Stimulated activated CD4-positive, alpha-beta T cell treated with anti-CD3 and anti-CD28 coated beads, TNF-alpha, amount 100 ng/mL, for 1 hour (primary cell): ENCODE data around the gene VEGFB.
"Not testable (repeated sequence)": the region's sequence is repeated elsewhere in the genome, so short reads cannot be mapped to it uniquely, and the experiment has no call there.

Experiments
- DNase-seq, 3 donors: peaks; one replicate each; pipeline ENCODE4 v3.0.0-alpha.2; 2020; ENCODE audit warnings: low read depth in 3 of 3, low spot score in 1 of 3

VEGFB gene

DNA sequence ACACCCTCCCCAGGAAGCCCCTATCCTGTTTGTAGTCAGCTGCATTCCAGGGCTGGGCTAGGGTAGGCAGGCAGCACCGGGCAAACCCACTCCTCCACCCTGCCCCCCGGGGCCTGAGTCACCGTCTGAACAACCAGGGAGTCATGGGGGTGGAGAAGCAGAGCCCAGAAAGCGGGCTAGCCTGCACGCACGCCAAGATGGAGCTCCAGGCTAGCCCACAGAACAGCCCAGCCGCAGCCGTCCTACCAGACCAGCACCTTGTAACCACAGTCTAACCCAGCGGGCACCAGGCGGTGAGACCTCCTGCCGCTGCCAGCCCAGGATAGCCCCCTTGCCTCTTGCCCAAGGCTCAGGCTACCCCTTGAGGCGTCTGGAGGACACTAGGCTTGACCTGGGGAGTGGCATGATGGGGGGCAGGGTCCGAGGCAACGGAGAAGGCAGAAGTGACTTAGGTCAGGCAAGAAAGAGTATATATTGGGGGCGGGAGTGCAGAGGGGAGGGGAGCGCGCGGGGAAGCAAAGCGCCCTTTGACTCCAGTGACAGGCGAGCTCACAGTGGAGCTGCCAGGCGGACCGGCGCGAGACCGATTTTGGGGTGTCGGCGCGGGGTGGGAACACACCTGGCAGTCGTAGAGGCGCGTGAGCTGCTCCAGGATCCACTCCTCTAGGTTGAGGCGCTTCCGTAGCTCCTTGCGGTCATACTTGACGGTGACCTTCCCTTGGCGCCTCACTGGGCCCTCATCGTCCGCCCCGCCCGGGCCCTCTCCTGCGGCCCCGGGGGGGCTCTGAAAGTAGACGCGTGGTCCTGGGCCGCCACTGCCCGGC lies 11.6 kb downstream of the VEGFB start:
- DNase-seq = peak; percentile 50 to 72 (median 63)

GRCh38 chr11:64246621-64246870 lies 12.2 kb downstream of the VEGFB start:
- DNase-seq = not testable (repeated sequence)

DNA sequence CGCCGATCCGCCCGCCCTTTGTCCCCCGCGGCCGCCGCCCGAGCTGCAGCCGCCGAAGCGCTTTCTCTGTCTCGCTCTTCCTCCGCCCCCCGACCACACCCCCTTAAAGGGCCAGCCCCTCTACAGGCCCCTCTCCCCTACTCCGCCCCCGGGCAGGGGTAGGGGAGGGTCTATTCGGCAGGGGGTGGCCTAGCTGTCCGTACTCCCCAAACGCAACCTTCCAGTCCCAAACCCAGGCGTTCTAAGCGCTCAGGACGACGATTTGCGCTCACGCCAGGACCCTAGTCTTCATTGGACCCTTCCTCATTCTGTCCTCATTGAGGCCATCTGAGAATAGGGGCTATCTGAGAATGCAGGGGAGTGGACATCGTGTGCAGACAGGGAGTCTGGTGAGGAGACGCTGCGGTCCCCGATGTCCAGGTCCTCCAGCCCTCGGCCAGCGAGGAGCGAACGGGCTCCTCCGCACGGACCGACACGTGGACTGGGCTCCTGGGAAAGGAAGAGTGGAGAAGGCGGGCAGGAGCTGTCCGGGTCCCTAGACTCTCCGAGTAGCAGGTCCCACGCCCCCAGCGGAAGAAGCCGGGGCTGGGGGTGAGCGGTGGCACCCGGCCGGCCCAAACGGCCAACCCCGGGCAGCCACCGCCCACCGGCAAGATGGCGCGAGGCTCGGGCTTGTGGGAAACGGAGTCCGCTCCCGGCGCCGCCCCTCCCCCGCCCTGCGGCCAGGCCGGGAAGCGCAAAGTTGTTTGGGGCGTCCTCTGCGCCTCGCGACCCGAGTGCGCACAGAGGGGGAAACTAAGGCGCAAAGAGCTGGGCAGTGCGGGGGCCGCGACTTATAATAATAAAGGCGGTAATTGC lies 12.7 kb downstream of the VEGFB start, which contains the start of gene PPP1R14B:
Gene PPP1R14B (minus strand): TSS at position 73 of the 858 bp plus-strand sequence. CDS start 270 bp downstream, outside the sequence.
- peak in 2 of 3 donors; percentile 57 to 82 for DNase-seq

GRCh38 chr11:64247729-64248531 lies 13.5 kb downstream of the VEGFB start:
- no peak for DNase-seq

GRCh38 chr11:64248578-64248977 lies 14.2 kb downstream of the VEGFB start:
- DNase-seq = no peak

DNA sequence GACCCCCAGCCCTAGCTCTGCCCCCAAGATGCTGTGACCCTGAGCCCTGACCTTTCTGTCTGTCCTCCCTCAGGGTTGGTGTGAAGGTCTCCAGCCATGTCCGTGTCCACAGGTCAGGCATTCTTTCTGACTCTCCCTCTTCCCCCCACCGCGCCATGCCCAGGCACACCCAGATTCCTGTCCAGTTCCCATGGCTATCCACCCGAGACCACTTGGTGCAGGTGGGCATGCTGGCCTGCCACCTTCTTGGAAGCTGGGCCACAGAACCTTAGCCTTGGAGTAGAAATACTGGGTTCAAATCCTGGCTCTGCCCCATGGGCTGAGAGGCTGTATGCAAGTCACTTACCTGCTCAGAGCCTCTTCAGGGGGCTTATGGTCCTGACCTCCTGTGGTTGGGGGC lies 14.7 kb downstream of the VEGFB start:
- no peak for DNase-seq

- no peak for DNase-seq
These were observed 15.4 kb downstream of the VEGFB start for GRCh38 chr11:64249563-64250414.

GRCh38 chr11:64250415-64251015 lies 16.1 kb downstream of the VEGFB start:
- no peak for DNase-seq

DNA sequence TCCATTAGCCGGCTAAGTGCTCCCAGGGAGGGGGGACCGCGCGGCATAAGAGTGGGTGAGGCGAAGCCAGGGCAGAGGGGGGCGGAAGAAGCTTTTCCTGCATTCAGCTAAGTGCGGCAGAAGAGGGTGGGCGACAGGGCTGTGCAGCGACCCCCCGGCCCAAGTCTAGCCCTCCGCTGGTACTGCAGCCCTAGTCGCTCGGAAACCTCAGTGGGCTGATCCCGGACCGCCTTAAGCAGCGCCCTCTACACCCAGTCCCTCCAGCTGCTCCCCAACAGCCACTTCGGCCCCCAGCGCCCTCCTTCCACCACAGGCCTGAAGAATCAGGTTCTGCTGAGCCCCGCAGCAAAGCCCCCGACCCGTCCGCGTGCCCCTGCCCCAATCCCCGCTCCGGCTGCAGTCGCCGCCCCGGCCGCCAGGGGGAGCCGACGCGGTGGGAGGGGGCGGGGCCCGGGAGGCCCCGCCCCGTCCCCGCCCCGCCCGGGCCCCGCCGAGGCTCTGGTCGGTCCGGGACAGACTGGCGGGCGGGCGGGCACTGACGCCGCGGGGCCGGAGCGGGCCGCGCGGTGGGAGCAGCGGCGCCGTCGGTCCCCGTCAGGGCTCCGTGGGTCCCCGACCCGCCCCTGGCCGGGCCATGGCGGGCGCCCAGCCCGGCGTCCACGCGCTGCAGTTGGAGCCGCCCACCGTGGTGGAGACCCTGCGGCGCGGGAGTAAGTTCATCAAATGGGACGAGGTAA lies 16.8 kb downstream of the VEGFB start, which contains the start of gene PLCB3:
Gene PLCB3 (plus strand): TSS at position 515 of the 737 bp plus-strand sequence. CDS start 120 bp downstream, at position 635.
- peak in 2 of 3 donors; percentile 57 to 60 for DNase-seq

DNA sequence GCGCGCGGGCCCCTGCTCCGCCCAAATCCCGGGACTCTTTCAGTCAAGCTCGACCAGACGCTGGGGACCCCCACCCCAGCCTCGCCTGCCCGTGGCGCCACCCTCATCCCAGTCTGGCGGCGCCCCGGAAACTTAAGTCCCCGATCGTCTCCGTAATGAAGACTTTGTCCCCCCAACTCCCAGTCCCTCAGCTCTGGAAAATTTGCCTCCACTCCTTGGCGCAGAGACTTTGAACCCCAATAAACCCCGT lies 17.3 kb downstream of the VEGFB start:
- DNase-seq = no peak

- DNase-seq = no peak
These were observed 17.9 kb downstream of the VEGFB start for GRCh38 chr11:64252003-64252872.

GRCh38 chr11:64253043-64253442 lies 18.7 kb downstream of the VEGFB start:
- no peak for DNase-seq

GRCh38 chr11:64253481-64253880 lies 19.1 kb downstream of the VEGFB start:
- DNase-seq = no peak

DNA sequence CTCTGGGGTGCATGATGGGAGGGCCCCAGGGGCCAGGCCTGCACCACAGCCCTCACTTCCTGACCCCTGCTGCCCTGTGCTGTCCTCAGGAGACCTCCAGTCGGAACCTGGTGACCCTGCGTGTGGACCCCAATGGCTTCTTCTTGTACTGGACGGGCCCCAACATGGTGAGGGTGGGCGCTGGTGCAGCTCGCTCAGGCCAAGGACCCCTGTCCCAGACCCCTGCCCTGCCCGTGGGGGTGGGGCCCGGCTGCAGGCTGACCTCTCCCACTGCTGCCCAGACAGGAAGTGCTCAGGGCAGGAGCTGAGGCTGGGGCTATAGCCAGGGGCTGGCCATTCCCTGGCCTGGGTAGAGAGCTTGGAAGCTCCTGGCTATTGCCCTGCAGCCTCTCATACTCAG lies 19.9 kb downstream of the VEGFB start:
- no peak for DNase-seq

DNA sequence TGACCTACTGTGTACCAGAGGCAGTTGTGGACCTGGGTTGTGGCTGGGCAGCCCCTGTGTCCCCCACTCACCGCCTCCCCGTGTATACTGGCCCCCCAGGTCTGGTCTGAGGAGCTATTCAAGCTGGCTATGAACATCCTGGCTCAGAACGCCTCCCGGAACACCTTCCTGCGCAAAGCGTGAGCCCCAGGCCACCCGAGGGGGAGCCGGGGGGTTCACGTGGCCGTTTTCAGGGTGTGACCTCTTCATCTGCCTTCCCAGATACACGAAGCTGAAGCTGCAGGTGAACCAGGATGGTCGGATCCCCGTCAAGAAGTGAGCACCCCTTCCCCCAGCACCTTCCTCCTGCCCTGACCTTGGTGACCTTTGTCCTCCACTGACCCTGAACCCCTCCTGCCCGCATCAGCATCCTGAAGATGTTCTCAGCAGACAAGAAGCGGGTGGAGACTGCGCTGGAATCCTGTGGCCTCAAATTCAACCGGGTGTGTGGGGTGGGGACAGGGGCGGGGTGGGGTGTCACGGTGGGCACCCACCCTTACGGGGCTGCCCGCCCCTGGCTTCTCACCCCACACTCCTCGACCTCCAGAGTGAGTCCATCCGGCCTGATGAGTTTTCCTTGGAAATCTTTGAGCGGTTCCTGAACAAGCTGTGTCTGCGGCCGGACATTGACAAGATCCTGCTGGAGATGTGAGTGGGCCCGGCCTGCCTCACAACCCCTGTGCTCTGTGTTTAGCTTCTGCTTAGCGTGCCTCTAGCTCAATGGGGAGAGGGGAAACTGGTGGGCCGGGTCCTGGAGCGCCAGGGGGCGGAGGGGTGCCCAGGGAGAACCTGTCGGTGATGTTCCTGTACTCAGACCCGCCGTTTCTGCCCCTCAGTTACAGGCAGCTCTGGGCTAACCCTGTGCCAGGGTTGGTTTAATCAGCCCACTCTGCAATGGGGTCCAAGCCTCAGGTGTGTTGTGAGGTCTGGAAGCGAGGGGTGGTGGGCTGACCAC lies 21.0 kb downstream of the VEGFB start:
- DNase-seq = no peak

DNA sequence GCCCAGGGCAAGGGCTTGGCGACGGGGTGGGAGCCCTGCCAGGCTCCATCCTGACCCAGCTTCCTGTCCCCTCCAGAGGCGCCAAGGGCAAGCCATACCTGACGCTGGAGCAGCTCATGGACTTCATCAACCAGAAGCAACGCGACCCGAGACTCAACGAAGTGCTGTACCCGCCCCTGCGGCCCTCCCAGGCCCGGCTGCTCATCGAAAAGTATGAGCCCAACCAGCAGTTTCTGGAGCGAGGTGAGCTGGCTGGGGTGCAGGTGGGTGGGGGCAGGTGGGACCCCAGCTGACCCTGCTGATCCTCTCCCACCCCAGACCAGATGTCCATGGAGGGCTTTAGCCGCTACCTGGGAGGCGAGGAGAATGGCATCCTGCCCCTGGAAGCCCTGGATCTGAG lies 21.9 kb downstream of the VEGFB start:
- DNase-seq = no peak

- no peak for DNase-seq
These were observed 24.0 kb downstream of the VEGFB start for GRCh38 chr11:64258356-64258755.
